ENCODE measurements around the gene TRIM39.

DNA sequence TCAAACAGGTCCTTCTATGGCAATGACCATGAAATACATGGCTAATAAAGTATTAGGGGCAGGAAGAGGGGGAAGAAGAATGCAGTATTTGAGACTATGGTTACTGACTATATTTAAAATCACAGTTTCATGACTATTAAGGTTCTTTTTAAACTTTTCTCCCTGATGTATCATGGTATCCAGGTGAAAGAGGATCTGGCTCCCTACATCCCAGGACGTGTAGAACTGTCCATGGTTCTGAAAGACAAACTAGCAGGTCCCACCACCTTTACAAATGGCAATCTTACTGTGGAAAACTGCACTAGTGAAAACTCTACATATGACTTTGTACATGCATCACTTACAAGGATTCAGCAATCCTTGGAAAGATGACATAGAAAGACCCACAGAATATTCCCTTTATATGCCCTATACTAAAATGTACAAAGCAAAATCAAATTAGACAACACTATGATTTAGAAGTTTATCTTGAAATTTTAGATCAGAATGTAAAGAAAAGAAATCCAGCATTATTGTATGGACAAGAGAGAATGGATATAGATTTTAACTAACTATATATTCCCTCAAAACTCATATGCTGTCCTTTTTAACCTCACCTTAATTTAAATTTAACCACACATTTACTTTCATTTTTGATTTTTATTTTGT, 51.7 kb downstream of the TRIM39 start:
- TF ChIP-seq GATA3 (IDR thresholded peaks at IDR 0.05; ENCODE audit: low read depth, low read length) (no peak), GATA2 (IDR thresholded peaks at IDR 0.05; ENCODE audit: low read depth, low read length) (no peak)

Measured in SH-SY5Y (cell line).